Erythroblast (primary cell): ENCODE data around the gene JAK3.

Experiments used
- GATA1 ChIP-seq: IDR thresholded peaks from 2 replicates; pipeline ENCODE4 v1.6.1; 2011; ENCODE audit warnings: low read depth, mild to moderate bottlenecking, control low read depth, low read length, moderate library complexity
- POLR2A ChIP-seq: IDR thresholded peaks from 2 replicates; pipeline ENCODE4 v1.6.1; 2011; ENCODE audit warnings: mild to moderate bottlenecking, low read length

- TF ChIP-seq POLR2A (no peak), GATA1 (no peak)
Measured at GRCh38 chr19:17861542-17862402, 14.0 kb upstream of the JAK3 start.
